Measurements from ENCODE around the gene LRCH4. TPM values are rescaled to one million over a fixed set of nuclear protein-coding genes. Genes with fewer than 3 reads are reported as not detected.
"Not testable (repeated sequence)": the region's sequence is repeated elsewhere in the genome, so short reads cannot be mapped to it uniquely, and the experiment has no call there.

LRCH4 gene
- total RNA-seq, 2 donors from 2014 or later, result 59.0 to 65.4 TPM

GRCh38 chr7:100540073-100540723 is 45.7 kb downstream of the LRCH4 start:
- no peaks in the 10 kb centered on the region for H3K9me3 ChIP-seq
- intact Hi-C loops (cut with DNase I), result no loop called here
- H3K27ac ChIP-seq, result peak overlapping the region; percentile 39
- H3K27me3 ChIP-seq, result no peaks in the 10 kb centered on the region
- peak; percentile 85 for DNase-seq
- H3K36me3 ChIP-seq, result no peaks in the 10 kb centered on the region
- peak overlapping the region; percentile 68 for H3K4me3 ChIP-seq
- no peak for TF ChIP-seq CTCF (IDR thresholded peaks at IDR 0.05)
- H3K4me1 ChIP-seq, result peaks cover 18% of the 10 kb centered on the region
- peak overlapping the region in 1 of 2 donors; percentile 91 for H3K9ac ChIP-seq (ENCODE audit: low read depth in 2 of 2, low read length in 2 of 2)

DNA sequence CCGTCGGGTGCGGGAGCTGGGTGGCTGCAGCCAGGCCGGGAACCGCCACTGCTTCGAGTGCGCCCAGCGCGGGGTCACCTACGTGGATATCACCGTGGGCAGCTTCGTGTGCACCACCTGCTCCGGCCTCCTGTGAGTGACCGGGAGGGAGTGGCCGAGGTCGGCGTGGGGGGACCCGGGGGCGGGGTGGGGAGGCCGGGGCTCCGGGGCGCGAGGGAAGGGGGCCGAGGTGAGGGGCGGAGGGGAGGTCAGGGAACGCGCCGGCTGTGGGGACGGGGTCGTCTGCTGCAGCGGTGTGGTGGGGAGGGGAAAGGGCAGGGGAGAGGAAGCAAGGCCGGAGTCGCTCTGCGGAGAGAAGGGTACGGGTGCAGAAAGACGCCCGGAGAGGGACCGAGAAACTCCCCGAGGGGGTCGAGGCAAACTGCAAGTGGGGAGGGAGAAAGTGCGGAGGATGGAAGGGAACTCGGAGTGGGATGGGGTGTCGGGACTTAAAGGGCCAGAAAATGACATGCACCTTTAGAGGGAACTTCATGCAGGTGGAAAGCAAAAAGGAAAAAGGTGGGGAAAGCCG is 46.4 kb downstream of the LRCH4 start:
- Histone ChIP-seq H3K27ac (peak overlapping the region; percentile 39), H3K9ac (ENCODE audit: low read depth in 2 of 2, low read length in 2 of 2) (peak overlapping the region; percentile 77 to 91), H3K4me1 (peaks cover 11% of the 10 kb centered on the region), H3K9me3 (no peaks in the 10 kb centered on the region), H3K36me3 (no peaks in the 10 kb centered on the region), H3K4me3 (peak overlapping the region; percentile 68), H3K27me3 (no peaks in the 10 kb centered on the region)
- intact Hi-C loops (cut with DNase I), result no loop called here
- no peak for DNase-seq
- no peak for TF ChIP-seq CTCF (IDR thresholded peaks at IDR 0.05)

DNA sequence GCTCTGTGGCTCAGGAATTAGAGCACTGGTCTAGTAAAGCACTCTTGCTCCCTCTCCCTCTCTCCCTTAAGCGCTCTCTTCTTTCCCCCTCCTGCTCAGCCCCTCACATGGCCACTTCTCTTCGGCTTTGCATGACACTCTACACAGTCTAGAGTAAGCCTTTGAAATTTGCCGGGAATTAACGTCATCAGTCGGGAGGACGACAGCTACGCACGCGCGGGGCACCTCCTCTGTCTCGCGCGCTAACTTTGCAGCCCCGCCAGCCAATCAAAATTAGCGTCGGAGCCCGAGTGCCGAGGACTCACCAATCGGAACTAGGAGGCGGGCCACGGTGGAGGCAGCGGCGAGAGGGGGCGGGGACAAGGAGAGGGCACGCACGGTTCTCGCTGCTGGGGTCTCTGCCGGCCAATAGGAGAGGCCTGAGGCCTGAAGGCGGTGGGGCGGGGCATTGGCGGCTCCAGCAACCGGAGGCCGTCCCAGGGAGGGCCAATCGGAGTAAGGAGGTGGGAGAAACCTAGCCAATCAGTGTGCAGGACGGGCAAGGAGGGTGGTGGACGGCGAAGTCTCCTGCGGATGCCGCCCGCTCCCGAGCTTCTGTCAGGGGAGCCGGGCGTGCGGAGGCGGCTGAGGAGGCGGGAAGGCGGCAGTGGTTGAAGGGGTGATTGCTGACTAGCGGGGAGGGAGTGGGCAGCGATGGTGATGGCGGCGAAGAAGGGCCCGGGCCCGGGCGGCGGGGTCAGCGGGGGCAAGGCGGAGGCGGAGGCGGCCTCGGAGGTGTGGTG is 47.1 kb downstream of the LRCH4 start, which contains the start of gene AGFG2:
Gene AGFG2 (plus strand): TSS at position 550 of the 782 bp plus-strand sequence. CDS start 144 bp downstream, at position 694.
- peak within 1 kb of the TSS; percentile 68 for H3K4me3 ChIP-seq
- peak; percentile 100 for DNase-seq
- intact Hi-C loops (cut with DNase I), result no loop called here
- H3K9ac ChIP-seq (ENCODE audit: low read depth in 2 of 2, low read length in 2 of 2), result peak within 1 kb of the TSS; percentile 77 to 91
- H3K36me3 ChIP-seq, result no peaks in the 10 kb centered on the region
- H3K27ac ChIP-seq, result peak within 1 kb of the TSS; percentile 39
- no peak for TF ChIP-seq CTCF (IDR thresholded peaks at IDR 0.05)
- no peaks in the 10 kb centered on the region for H3K9me3 ChIP-seq
- no peaks in the 10 kb centered on the region for H3K27me3 ChIP-seq
- peaks cover 10% of the 10 kb centered on the region for H3K4me1 ChIP-seq

DNA sequence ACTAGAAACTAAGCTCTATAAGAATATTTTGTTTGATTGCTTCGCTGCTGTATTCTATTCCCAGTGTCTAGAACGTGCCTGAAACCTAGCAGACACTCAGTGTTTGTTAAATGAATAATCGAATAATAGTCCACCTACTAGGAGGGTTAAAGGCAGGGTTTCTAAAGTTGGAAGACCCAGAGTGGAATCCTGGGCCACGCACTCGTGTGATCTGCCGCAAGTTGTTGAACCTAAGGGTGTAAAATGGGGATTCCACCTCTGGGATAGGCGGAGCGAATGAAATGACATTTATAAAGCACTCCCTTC is 47.6 kb downstream of the LRCH4 start:
- Histone ChIP-seq H3K36me3 (no peaks in the 10 kb centered on the region), H3K27me3 (no peaks in the 10 kb centered on the region), H3K4me3 (peak overlapping the region; percentile 23), H3K9ac (ENCODE audit: low read depth in 2 of 2, low read length in 2 of 2) (peak overlapping the region in 1 of 2 donors; percentile 35), H3K4me1 (peaks cover 10% of the 10 kb centered on the region), H3K9me3 (no peaks in the 10 kb centered on the region), H3K27ac (peak overlapping the region; percentile 7)
- DNase-seq, result no peak
- TF ChIP-seq CTCF (IDR thresholded peaks at IDR 0.05), result no peak
- intact Hi-C loops (cut with DNase I), result no loop called here

DNA sequence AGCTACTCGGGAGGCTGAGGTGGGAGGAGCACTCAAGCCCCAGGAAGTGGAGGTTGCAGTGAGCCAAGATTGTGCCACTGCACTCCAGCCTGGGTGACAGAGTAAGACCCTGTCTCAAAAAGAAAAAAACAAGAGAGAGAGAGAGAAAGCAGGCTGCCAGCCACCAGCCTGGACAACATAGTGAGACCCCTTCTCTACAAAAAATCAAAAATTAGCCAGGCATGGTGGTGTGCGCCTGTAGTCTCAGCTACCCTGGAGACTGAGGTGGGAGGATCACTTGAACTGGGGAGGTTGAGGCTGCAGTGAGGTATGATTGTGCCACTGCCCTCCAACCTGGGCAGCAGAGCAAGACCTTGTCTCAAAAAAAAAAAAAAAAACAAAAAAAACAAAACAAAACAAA is 49.2 kb downstream of the LRCH4 start:
- H3K27ac ChIP-seq; H3K9ac ChIP-seq (ENCODE audit: low read depth in 2 of 2, low read length in 2 of 2); DNase-seq; H3K4me3 ChIP-seq; H3K36me3 ChIP-seq; H3K9me3 ChIP-seq; intact Hi-C loops (cut with DNase I); H3K27me3 ChIP-seq: not testable (repeated sequence)
- peaks cover 10% of the 10 kb centered on the region for H3K4me1 ChIP-seq

- H3K27me3 ChIP-seq; H3K9ac ChIP-seq (ENCODE audit: low read depth in 2 of 2, low read length in 2 of 2); H3K4me1 ChIP-seq; DNase-seq; H3K27ac ChIP-seq; H3K4me3 ChIP-seq; intact Hi-C loops (cut with DNase I); H3K36me3 ChIP-seq; H3K9me3 ChIP-seq: not testable (repeated sequence)
Measured at GRCh38 chr7:100535982-100536381, 49.9 kb downstream of the LRCH4 start.
